ENCODE measurements around the gene CYP26B1. TPM values are rescaled to one million over a fixed set of nuclear protein-coding genes. Genes with fewer than 3 reads are reported as not detected.

CYP26B1 gene
- polyA plus RNA-seq, 1 donor (not counting 4 experiments of a cell fraction or from before 2014, with no cell fraction given), result 1.2 TPM

GRCh38 chr2:72084584-72084976 lies 63.1 kb downstream of the CYP26B1 start:
- no peak overlapping the region for H3K27ac ChIP-seq (ENCODE audit: control insufficient read depth, insufficient read depth, low read length)
- no peak for TF ChIP-seq EZH2 (IDR thresholded peaks at IDR 0.05; ENCODE audit: low read length)
- TF ChIP-seq, protein P1, sequence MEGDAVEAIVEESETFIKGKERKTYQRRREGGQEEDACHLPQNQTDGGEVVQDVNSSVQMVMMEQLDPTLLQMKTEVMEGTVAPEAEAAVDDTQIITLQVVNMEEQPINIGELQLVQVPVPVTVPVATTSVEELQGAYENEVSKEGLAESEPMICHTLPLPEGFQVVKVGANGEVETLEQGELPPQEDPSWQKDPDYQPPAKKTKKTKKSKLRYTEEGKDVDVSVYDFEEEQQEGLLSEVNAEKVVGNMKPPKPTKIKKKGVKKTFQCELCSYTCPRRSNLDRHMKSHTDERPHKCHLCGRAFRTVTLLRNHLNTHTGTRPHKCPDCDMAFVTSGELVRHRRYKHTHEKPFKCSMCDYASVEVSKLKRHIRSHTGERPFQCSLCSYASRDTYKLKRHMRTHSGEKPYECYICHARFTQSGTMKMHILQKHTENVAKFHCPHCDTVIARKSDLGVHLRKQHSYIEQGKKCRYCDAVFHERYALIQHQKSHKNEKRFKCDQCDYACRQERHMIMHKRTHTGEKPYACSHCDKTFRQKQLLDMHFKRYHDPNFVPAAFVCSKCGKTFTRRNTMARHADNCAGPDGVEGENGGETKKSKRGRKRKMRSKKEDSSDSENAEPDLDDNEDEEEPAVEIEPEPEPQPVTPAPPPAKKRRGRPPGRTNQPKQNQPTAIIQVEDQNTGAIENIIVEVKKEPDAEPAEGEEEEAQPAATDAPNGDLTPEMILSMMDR (optimal IDR thresholded peaks at IDR 0.05 in 1 of 3, IDR thresholded peaks at IDR 0.05 in 1 of 3, conservative IDR thresholded peaks at IDR 0.05 in 1 of 3; ENCODE audit: extremely low read depth in 1 of 3, insufficient read depth in 2 of 3, low read length in 3 of 3), result no peak
- no peaks in the 10 kb centered on the region for H3K9me1 ChIP-seq (ENCODE audit: control insufficient read depth, extremely low read depth, insufficient read depth, low read length)
- FAIRE-seq (no peak), DNase-seq (ENCODE audit: low read depth, low spot score) (no peak)
- H3K4me1 ChIP-seq (ENCODE audit: control insufficient read depth, extremely low read depth, insufficient read depth, low read length), result no peaks in the 10 kb centered on the region
- H3K4me2 ChIP-seq (ENCODE audit: control insufficient read depth, extremely low read depth, insufficient read depth, low read depth, low read length), result no peak overlapping the region
- H3K79me2 ChIP-seq (ENCODE audit: control insufficient read depth, insufficient read depth, low read length), result no peaks in the 10 kb centered on the region
- H3K27me3 ChIP-seq (ENCODE audit: control insufficient read depth, extremely low read depth, insufficient read depth, low read length), result peaks cover 3% of the 10 kb centered on the region
- H3K36me3 ChIP-seq (ENCODE audit: control insufficient read depth in 2 of 2, extremely low read depth in 1 of 2, insufficient read depth in 2 of 2, low read length in 2 of 2), result no peaks in the 10 kb centered on the region
- no peaks in the 10 kb centered on the region for H4K20me1 ChIP-seq (ENCODE audit: control insufficient read depth, extremely low read depth, insufficient read depth, low read length)
- H3K4me3 ChIP-seq (ENCODE audit: control insufficient read depth in 2 of 3, extremely low read depth in 1 of 3, insufficient read depth in 2 of 3, low read depth in 1 of 3, low read length in 3 of 3), result no peak overlapping the region
- no peaks in the 10 kb centered on the region for H3K9me3 ChIP-seq (ENCODE audit: control insufficient read depth, low read depth, low read length)
- no peak overlapping the region for H2AFZ ChIP-seq (ENCODE audit: control insufficient read depth, low read length)
- no peak overlapping the region for H3K9ac ChIP-seq (ENCODE audit: control insufficient read depth, extremely low read depth, insufficient read depth, low read length)
- dilution Hi-C loops (cut with MboI; ENCODE audit: extremely low pct_ligation_motif_present, low sequenced_read_pairs), result no loop called here

DNA sequence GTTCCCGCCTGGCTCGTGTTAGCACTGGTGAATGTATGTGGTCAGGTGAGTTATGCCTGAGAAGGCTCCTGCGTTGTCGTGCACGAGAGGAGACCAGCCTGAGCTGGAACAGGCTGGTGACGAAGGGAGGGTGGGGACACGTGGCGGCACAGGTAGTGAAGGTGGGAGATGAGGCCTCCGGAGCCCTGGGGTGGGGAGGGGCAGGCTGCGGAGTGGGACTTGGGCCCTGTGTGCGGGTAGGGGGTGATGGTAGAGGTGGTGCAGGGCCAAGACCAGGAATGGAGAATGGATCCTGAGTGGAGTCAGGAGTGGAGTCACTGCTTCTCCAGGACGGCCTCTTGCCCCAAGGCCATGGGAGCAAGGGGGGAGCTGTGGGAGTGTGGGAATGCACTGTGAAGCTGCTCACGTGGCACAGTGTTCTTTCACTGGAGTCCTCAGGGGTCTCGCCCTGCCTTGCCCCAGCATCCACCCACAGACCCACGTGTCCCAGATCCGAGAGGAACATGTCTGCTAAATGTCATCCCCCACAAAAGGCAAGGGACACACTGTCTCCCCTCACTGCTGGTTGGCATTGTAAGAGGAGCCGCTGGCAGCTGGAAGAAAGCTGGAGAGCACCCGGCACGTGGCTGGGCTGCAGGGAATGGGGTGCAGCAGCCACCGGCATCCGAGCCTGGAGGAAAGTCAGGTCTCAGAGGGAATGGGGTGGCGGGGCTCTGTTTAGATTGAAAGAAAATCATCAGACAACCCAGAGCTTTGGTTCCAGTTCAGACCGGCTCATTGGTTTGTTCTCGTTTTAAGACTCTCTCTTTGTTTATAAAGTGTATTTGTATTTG lies 63.7 kb downstream of the CYP26B1 start:
- Histone ChIP-seq H3K9me1 (ENCODE audit: control insufficient read depth, extremely low read depth, insufficient read depth, low read length) (no peaks in the 10 kb centered on the region), H3K79me2 (ENCODE audit: control insufficient read depth, insufficient read depth, low read length) (no peaks in the 10 kb centered on the region), H3K4me3 (ENCODE audit: control insufficient read depth in 2 of 3, extremely low read depth in 1 of 3, insufficient read depth in 2 of 3, low read depth in 1 of 3, low read length in 3 of 3) (no peak overlapping the region), H3K4me1 (ENCODE audit: control insufficient read depth, extremely low read depth, insufficient read depth, low read length) (no peaks in the 10 kb centered on the region), H3K36me3 (ENCODE audit: control insufficient read depth in 2 of 2, extremely low read depth in 1 of 2, insufficient read depth in 2 of 2, low read length in 2 of 2) (no peaks in the 10 kb centered on the region), H2AFZ (ENCODE audit: control insufficient read depth, low read length) (no peak overlapping the region), H4K20me1 (ENCODE audit: control insufficient read depth, extremely low read depth, insufficient read depth, low read length) (no peaks in the 10 kb centered on the region), H3K27me3 (ENCODE audit: control insufficient read depth, extremely low read depth, insufficient read depth, low read length) (peaks cover 3% of the 10 kb centered on the region), H3K4me2 (ENCODE audit: control insufficient read depth, extremely low read depth, insufficient read depth, low read depth, low read length) (no peak overlapping the region), H3K27ac (ENCODE audit: control insufficient read depth, insufficient read depth, low read length) (no peak overlapping the region), H3K9ac (ENCODE audit: control insufficient read depth, extremely low read depth, insufficient read depth, low read length) (no peak overlapping the region), H3K9me3 (ENCODE audit: control insufficient read depth, low read depth, low read length) (no peaks in the 10 kb centered on the region)
- no peak for FAIRE-seq
- dilution Hi-C loops (cut with MboI; ENCODE audit: extremely low pct_ligation_motif_present, low sequenced_read_pairs), result no loop called here
- TF ChIP-seq, protein P1 (optimal IDR thresholded peaks at IDR 0.05 in 1 of 3, IDR thresholded peaks at IDR 0.05 in 1 of 3, conservative IDR thresholded peaks at IDR 0.05 in 1 of 3; ENCODE audit: extremely low read depth in 1 of 3, insufficient read depth in 2 of 3, low read length in 3 of 3), result no peak
- no peak for TF ChIP-seq EZH2 (IDR thresholded peaks at IDR 0.05; ENCODE audit: low read length)
- no peak for DNase-seq (ENCODE audit: low read depth, low spot score)

All from keratinocyte (primary cell).